GM13976 (cell line): ENCODE measurements around the gene GAB1.

Source experiments
- DNase-seq: peaks from one replicate; pipeline ENCODE4 v3.0.0; 2012; ENCODE audit warnings: low spot score
- in situ Hi-C: fragments of 300-500 bp; cut with MboI; formaldehyde crosslinking; loops from one replicate; pipeline ENCODE4 v1.12.0; 2022; ENCODE audit warnings: low sequenced_read_pairs, mixed read lengths, inconsistent platforms; ENCODE audit not compliant: unreplicated experiment
- TF ChIP-seq, protein P1 (sequence below): IDR thresholded peaks from 2 replicates; pipeline ENCODE4 v1.5.1; 2012; ENCODE audit warnings: borderline replicate concordance, mild to moderate bottlenecking; ENCODE audit not compliant: insufficient read depth; ENCODE audit errors: extremely low read depth, missing control alignments, control extremely low read depth

Gene GAB1

DNA sequence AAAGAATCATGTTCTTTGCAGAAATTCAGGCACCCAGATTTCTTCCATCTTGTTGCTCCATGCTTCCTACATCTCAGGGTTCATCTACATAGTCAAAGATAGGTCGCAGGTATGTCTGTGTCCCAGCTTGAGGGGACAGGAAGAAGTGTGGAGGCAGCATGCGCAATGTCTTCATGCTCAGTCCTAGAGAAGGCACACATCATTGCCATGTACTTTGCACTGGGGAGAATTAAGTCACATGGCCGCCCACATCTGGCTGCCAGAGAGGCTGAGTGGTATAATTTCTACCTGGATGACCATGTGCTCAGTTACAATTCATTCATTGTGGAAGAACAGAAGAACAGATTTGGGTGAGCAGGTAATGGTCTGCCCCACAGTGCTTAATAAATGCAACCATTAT lies 54.1 kb downstream of the GAB1 start:
- TF ChIP-seq, protein P1, sequence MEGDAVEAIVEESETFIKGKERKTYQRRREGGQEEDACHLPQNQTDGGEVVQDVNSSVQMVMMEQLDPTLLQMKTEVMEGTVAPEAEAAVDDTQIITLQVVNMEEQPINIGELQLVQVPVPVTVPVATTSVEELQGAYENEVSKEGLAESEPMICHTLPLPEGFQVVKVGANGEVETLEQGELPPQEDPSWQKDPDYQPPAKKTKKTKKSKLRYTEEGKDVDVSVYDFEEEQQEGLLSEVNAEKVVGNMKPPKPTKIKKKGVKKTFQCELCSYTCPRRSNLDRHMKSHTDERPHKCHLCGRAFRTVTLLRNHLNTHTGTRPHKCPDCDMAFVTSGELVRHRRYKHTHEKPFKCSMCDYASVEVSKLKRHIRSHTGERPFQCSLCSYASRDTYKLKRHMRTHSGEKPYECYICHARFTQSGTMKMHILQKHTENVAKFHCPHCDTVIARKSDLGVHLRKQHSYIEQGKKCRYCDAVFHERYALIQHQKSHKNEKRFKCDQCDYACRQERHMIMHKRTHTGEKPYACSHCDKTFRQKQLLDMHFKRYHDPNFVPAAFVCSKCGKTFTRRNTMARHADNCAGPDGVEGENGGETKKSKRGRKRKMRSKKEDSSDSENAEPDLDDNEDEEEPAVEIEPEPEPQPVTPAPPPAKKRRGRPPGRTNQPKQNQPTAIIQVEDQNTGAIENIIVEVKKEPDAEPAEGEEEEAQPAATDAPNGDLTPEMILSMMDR, result no peak
- in situ Hi-C loops, result no loop called here
- no peak for DNase-seq

- no peak for DNase-seq
- in situ Hi-C loops, result no loop called here
- TF ChIP-seq, protein P1, result no peak
Measured at GRCh38 chr4:143391261-143391660, 54.6 kb downstream of the GAB1 start.

DNA sequence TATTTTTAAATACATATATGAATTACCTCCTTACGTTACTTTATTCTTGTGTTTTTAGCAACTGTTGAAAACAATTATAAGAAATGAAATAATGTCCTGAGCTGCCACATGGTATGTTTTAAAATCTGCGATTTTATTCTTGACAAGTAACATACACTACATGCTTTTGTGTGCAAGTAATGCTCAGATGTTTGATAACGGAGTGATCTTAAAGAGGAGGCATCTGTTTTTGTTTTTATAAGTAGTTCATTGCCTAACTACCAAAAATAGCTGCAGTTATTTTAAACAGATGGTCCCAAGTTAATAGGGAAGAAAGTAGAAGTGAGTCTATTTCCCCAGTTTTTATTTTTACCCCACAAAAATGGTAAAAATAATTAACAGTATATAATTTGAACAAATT lies 55.2 kb downstream of the GAB1 start:
- no peak for DNase-seq
- TF ChIP-seq, protein P1, result no peak
- in situ Hi-C loops, result no loop called here

GRCh38 chr4:143393195-143393594 lies 56.5 kb downstream of the GAB1 start:
- TF ChIP-seq, protein P1, result no peak
- in situ Hi-C loops, result no loop called here
- DNase-seq, result no peak

- TF ChIP-seq, protein P1, result no peak
- in situ Hi-C loops, result no loop called here
Measured at GRCh38 chr4:143394739-143395453, 58.2 kb downstream of the GAB1 start.

DNA sequence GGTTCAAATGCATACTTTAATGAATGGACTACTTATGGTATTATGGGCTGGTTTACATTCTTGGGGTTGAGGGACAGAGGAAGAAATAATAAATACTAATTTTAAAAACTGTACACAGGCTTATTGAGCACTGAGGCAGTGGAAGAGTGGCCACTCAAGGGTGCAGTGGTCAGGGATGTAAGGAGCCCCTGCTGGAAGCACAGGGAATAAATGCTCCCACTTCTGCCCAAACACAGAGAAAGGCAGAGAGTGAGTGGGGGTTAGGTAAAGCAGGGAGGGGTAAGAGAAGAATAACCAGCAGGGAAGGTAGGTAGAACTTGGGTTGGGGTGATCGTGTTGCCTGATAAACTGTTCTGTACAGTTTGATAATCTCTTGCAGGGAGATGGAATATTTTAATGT lies 60.0 kb downstream of the GAB1 start:
- TF ChIP-seq, protein P1, result no peak
- no peak for DNase-seq
- in situ Hi-C loops, result no loop called here

More at GRCh38 chr4:143394739-143395453, 58.2 kb downstream of the GAB1 start:
- DNase-seq, result no peak

DNA sequence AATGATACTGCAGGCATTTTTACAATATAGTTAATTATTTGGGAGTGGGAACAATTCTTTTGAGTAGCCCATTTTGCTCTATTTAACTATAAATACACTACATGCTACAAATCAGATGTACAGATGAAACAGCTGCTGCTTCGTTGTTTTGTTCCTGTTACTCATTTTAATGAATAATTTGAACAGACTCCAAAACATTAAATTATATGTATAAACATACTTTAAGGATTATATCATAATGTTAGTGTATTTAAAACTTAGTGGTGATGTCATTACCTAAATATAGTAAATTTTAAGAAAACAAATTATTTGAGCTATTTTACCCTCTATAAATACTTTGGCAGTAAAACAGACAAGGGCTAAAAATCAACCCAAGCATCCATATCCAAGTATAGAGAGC lies 60.7 kb downstream of the GAB1 start:
- in situ Hi-C loops, result no loop called here
- DNase-seq, result no peak
- TF ChIP-seq, protein P1, result no peak
